ENCODE results near the gene PPP1R3A. TPM values are rescaled to one million over a fixed set of nuclear protein-coding genes. Genes with fewer than 3 reads are reported as not detected.

PPP1R3A gene
- total and polyA plus RNA-seq, 12 donors = 6.6 to 156 (median 122) TPM

- TF ChIP-seq, protein P1, sequence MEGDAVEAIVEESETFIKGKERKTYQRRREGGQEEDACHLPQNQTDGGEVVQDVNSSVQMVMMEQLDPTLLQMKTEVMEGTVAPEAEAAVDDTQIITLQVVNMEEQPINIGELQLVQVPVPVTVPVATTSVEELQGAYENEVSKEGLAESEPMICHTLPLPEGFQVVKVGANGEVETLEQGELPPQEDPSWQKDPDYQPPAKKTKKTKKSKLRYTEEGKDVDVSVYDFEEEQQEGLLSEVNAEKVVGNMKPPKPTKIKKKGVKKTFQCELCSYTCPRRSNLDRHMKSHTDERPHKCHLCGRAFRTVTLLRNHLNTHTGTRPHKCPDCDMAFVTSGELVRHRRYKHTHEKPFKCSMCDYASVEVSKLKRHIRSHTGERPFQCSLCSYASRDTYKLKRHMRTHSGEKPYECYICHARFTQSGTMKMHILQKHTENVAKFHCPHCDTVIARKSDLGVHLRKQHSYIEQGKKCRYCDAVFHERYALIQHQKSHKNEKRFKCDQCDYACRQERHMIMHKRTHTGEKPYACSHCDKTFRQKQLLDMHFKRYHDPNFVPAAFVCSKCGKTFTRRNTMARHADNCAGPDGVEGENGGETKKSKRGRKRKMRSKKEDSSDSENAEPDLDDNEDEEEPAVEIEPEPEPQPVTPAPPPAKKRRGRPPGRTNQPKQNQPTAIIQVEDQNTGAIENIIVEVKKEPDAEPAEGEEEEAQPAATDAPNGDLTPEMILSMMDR (IDR thresholded peaks at IDR 0.05) = no peak
- Histone ChIP-seq H3K4me1 (peaks cover 0 to 7% (median 0%) of the 10 kb centered on the region in 9 donors), H3K27me3 (no peaks in the 10 kb centered on the region), H3K4me3 (no peak overlapping the region), H3K36me3 (peaks cover 0 to 9% (median 0%) of the 10 kb centered on the region in 9 donors), H3K9me3 (no peaks in the 10 kb centered on the region), H3K27ac (no peak overlapping the region)
- ATAC-seq = no peak
- intact Hi-C loops (cut with DNase I) = no loop called here
- no peak for DNase-seq
- 80 to 83% methylated on average over 2 of the region's 2 CpGs for WGBS, 2 donors
These were observed 43.6 kb downstream of the PPP1R3A start for GRCh38 chr7:113875224-113875623.

- TF ChIP-seq, protein P1 (IDR thresholded peaks at IDR 0.05) = no peak
- DNase-seq (no peak), ATAC-seq (no peak)
- intact Hi-C loops (cut with DNase I) = no loop called here
- H3K9me3 ChIP-seq = no peaks in the 10 kb centered on the region
- H3K4me3 ChIP-seq = no peak overlapping the region
- no peaks in the 10 kb centered on the region for H3K36me3 ChIP-seq
- WGBS, 2 donors = 35 to 45% methylated on average over 2 of the region's 2 CpGs
- no peaks in the 10 kb centered on the region for H3K27me3 ChIP-seq
- no peak overlapping the region for H3K27ac ChIP-seq
- peaks cover 0 to 4% (median 0%) of the 10 kb centered on the region in 9 donors for H3K4me1 ChIP-seq
These were observed 45.2 kb downstream of the PPP1R3A start for GRCh38 chr7:113873554-113874151.

GRCh38 chr7:113872981-113873380 lies 45.8 kb downstream of the PPP1R3A start:
- WGBS, 2 donors = 90 to 100% methylated on average over 1 of the region's 1 CpG
- ATAC-seq (no peak), DNase-seq (no peak)
- Histone ChIP-seq H3K4me3 (no peak overlapping the region), H3K9me3 (no peaks in the 10 kb centered on the region), H3K27me3 (no peaks in the 10 kb centered on the region), H3K4me1 (peaks cover 0 to under 1% (median 0%) of the 10 kb centered on the region in 9 donors), H3K36me3 (no peaks in the 10 kb centered on the region), H3K27ac (no peak overlapping the region)
- TF ChIP-seq, protein P1 (IDR thresholded peaks at IDR 0.05) = no peak
- intact Hi-C loops (cut with DNase I) = no loop called here

- H3K4me1 ChIP-seq = no peaks in the 10 kb centered on the region
- no peak overlapping the region for H3K4me3 ChIP-seq
- H3K27ac ChIP-seq = no peak overlapping the region
- H3K27me3 ChIP-seq = no peaks in the 10 kb centered on the region
- no peaks in the 10 kb centered on the region for H3K36me3 ChIP-seq
- intact Hi-C loops (cut with DNase I) = no loop called here
- TF ChIP-seq, protein P1 (IDR thresholded peaks at IDR 0.05) = no peak
- ATAC-seq (no peak), DNase-seq (no peak)
- 71 to 86% methylated on average over 2 of the region's 2 CpGs for WGBS, 2 donors
- peaks cover 0 to 4% (median 0%) of the 10 kb centered on the region in 11 donors for H3K9me3 ChIP-seq
These were observed 51.5 kb downstream of the PPP1R3A start for GRCh38 chr7:113867325-113867724.
